GM12872 (cell line): ENCODE results near the gene PTPRN2.

Source experiments
- CTCF ChIP-seq: IDR thresholded peaks from 3 replicates; pipeline ENCODE4 v1.5.1; 2011; ENCODE audit warnings: low read depth, mild to moderate bottlenecking, low read length, moderate library complexity; ENCODE audit not compliant: insufficient read depth

PTPRN2 gene

GRCh38 chr7:157788573-157788972 lies 799.0 kb downstream of the PTPRN2 start:
- TF ChIP-seq CTCF: no peak

GRCh38 chr7:157787275-157787701 lies 800.3 kb downstream of the PTPRN2 start:
- TF ChIP-seq CTCF: no peak

- no peak for TF ChIP-seq CTCF
These were observed 801.0 kb downstream of the PTPRN2 start for GRCh38 chr7:157786375-157787274.

- no peak for TF ChIP-seq CTCF
These were observed 802.0 kb downstream of the PTPRN2 start for GRCh38 chr7:157785486-157786186.

GRCh38 chr7:157784979-157785441 lies 802.6 kb downstream of the PTPRN2 start:
- TF ChIP-seq CTCF: no peak

- TF ChIP-seq CTCF: no peak
These were observed 803.4 kb downstream of the PTPRN2 start for GRCh38 chr7:157784041-157784835.

GRCh38 chr7:157782041-157782440 lies 805.6 kb downstream of the PTPRN2 start:
- TF ChIP-seq CTCF: no peak
